B cell (primary cell): ENCODE results near the gene ELFN1. TPM values are rescaled to one million over a fixed set of nuclear protein-coding genes. Genes with fewer than 3 reads are reported as not detected.

ENCODE experiments used
- ATAC-seq: fragments of 200-7000 bp; cut with Tn5 transposase; one replicate; pipeline ENCODE4 v1.10.0; 2021; ENCODE audit warnings: low read depth, mild to moderate bottlenecking, moderate number of reproducible peaks, moderate library complexity
- CTCF ChIA-PET: fragments of 350-600 bp; sonication (Branson Sonifier 250); formaldehyde crosslinking; loops from one replicate; lab custom pipeline; 2021; ENCODE audit warnings: antibody characterized with exemption, inconsistent platforms; lab: Charles Lee
- POLR2A ChIA-PET: fragments of 350-600 bp; sonication (Branson Sonifier 250); formaldehyde crosslinking; loops from one replicate; lab custom pipeline; 2021; ENCODE audit warnings: antibody characterized with exemption; lab: Charles Lee
- DNase-seq: peaks from one replicate; pipeline ENCODE4 v3.0.0; 2013
- H2AFZ ChIP-seq: 2 replicates; pipeline ENCODE4 v1.6.1; 2012; ENCODE audit warnings: mild to moderate bottlenecking, low read depth, low read length; ENCODE audit not compliant: insufficient read depth, poor library complexity, severe bottlenecking
- H3K27ac ChIP-seq, 2 donors: 1 replicate in 1 of 2; 2 replicates in 1 of 2; pipeline ENCODE4 v1.5.1; 2012 to 2013; ENCODE audit warnings: low read length in 2 of 2, mild to moderate bottlenecking in 2 of 2, moderate library complexity in 1 of 2
- H3K27me3 ChIP-seq, 4 experiments: fragments of 200-600 bp in 1 of 4; sonication (generic) in 1 of 4; replicated peaks in 1 of 4; 1 replicate in 2 of 4; 2 replicates in 2 of 4; pipeline versions ENCODE4 v1.6.1 to v1.7.0; 2013 to 2016; ENCODE audit warnings: low read length in 3 of 4, mild to moderate bottlenecking in 2 of 4, mixed read lengths in 1 of 4, moderate library complexity in 1 of 4; ENCODE audit not compliant: insufficient read depth in 4 of 4, control insufficient read depth in 3 of 4; ENCODE audit errors: control extremely low read depth in 1 of 4
- H3K36me3 ChIP-seq, 2 experiments: replicated peaks in 1 of 2; 1 replicate in 1 of 2; 2 replicates in 1 of 2; pipeline versions ENCODE4 v1.6.1 to v1.7.1; 2013; ENCODE audit warnings: low read length in 1 of 2; ENCODE audit not compliant: insufficient read depth in 2 of 2, control insufficient read depth in 1 of 2; ENCODE audit errors: control extremely low read depth in 1 of 2, extremely low read depth in 1 of 2
- H3K4me1 ChIP-seq, 2 donors: fragments of 200-600 bp in 1 of 2; sonication (generic) in 1 of 2; 1 replicate in 1 of 2; 2 replicates in 1 of 2; pipeline versions ENCODE4 v1.5.1 to v1.6.1; 2013 to 2017; ENCODE audit warnings: low read length in 2 of 2; ENCODE audit not compliant: control insufficient read depth in 2 of 2, insufficient read depth in 2 of 2
- H3K4me2 ChIP-seq: replicated peaks from 2 replicates; pipeline ENCODE3; 2012; ENCODE audit warnings: mild to moderate bottlenecking, low read depth, low read length; ENCODE audit not compliant: poor library complexity, severe bottlenecking
- H3K4me3 ChIP-seq, 5 experiments: fragments of 200-600 bp in 1 of 5; sonication (generic) in 1 of 5; 1 replicate in 3 of 5; 2 replicates in 2 of 5; pipeline versions ENCODE4 v1.5.1 to v1.7.0; 2011 to 2016; ENCODE audit warnings: low read length in 4 of 5, mild to moderate bottlenecking in 4 of 5, low read depth in 2 of 5, control low read depth in 1 of 5, moderate library complexity in 1 of 5; ENCODE audit not compliant: insufficient read depth in 1 of 5; ENCODE audit errors: control extremely low read depth in 1 of 5, extremely low read depth in 1 of 5
- H3K79me2 ChIP-seq: fragments of 200-600 bp; sonication (generic); one replicate; pipeline ENCODE4 v1.6.0; 2016; ENCODE audit warnings: low read length; ENCODE audit not compliant: control insufficient read depth, insufficient read depth
- H3K9ac ChIP-seq: fragments of 200-600 bp; sonication (generic); 2 replicates; pipeline ENCODE4 v1.6.1; 2017; ENCODE audit warnings: mild to moderate bottlenecking, low read length, moderate library complexity
- H3K9me3 ChIP-seq, 3 donors: one replicate each; pipeline versions ENCODE4 v1.6.1 to v1.7.1; 2013; ENCODE audit warnings: low read length in 2 of 3; ENCODE audit not compliant: control insufficient read depth in 2 of 3, insufficient read depth in 1 of 3; ENCODE audit errors: control extremely low read depth in 1 of 3
- H4K20me1 ChIP-seq: 2 replicates; pipeline ENCODE4 v1.6.0; 2012; ENCODE audit warnings: mild to moderate bottlenecking, low read length; ENCODE audit not compliant: insufficient read depth, control insufficient read depth, poor library complexity, severe bottlenecking
- H3K27ac Mint-ChIP-seq: one replicate; pipeline ENCODE4 v1.8.0; 2021; ENCODE audit warnings: mixed read lengths
- H3K27me3 Mint-ChIP-seq: one replicate; pipeline ENCODE4 v1.8.0; 2021; ENCODE audit warnings: mixed read lengths
- H3K4me1 Mint-ChIP-seq: one replicate; pipeline ENCODE4 v1.8.0; 2021; ENCODE audit warnings: mixed read lengths
- H3K4me3 Mint-ChIP-seq: one replicate; pipeline ENCODE4 v1.8.0; 2021; ENCODE audit warnings: mixed read lengths
- H3K9me3 Mint-ChIP-seq: one replicate; pipeline ENCODE4 v1.8.0; 2022; ENCODE audit warnings: mixed read lengths; ENCODE audit not compliant: insufficient read depth
- CTCF ChIP-seq: fragments of 200-600 bp; IDR thresholded peaks from one replicate; pipeline ENCODE4 v1.8.0; 2022; ENCODE audit warnings: antibody characterized with exemption, mild to moderate bottlenecking
- EZH2 ChIP-seq: IDR thresholded peaks from 2 replicates; pipeline ENCODE4 v1.6.1; 2012; ENCODE audit warnings: borderline replicate concordance, low read depth, mild to moderate bottlenecking, moderate library complexity, low read length; ENCODE audit not compliant: insufficient read depth, poor library complexity, severe bottlenecking
- WGBS: methylation state at CpG from one replicate; pipeline ENCODE4 v1.1.5; 2013; ENCODE audit warnings: missing lambda C conversion rate; ENCODE audit not compliant: insufficient coverage; 5-methylcytosine and 5-hydroxymethylcytosine counted together
- intact Hi-C: fragments of 100-400 bp; cut with micrococcal nuclease; formaldehyde crosslinking; loops from one replicate; pipeline ENCODE4 v1.10.0; 2022
- polyA plus RNA-seq: library from polyadenylated mRNA; depleted of rRNA; stranded (reverse); fragments of >200 nt; gene quantifications from 2 replicates; pipeline ENCODE4 v1.2.3, GENCODE V29; 2012
- total RNA-seq, 2 donors: library from RNA; stranded (reverse); fragments of 120-200 nt in 1 of 2; gene quantifications; 1 replicate in 1 of 2; 2 replicates in 1 of 2; pipeline versions ENCODE4 v1.2.3 to v1.2.4, GENCODE V29; 2013 to 2022

ELFN1 gene
- total and polyA plus RNA-seq, 2 donors (not counting 1 experiment from before 2014, with no cell fraction given), result 0.12 TPM; not detected in 1

- no peaks in the 10 kb centered on the region for H3K27me3 ChIP-seq
- H3K4me2 ChIP-seq, result no peak overlapping the region
- 75% methylated on average over 26 of the region's 32 CpGs for WGBS
- no peaks in the 10 kb centered on the region for H3K79me2 ChIP-seq
- intact Hi-C loops, result no loop called here
- CTCF ChIA-PET, result no interaction called here
- H2AFZ ChIP-seq, result no peak overlapping the region
- no peak overlapping the region for H3K27ac ChIP-seq
- Mint-ChIP-seq H3K27me3 (peaks cover 7% of the 10 kb centered on the region), H3K9me3 (no peaks in the 10 kb centered on the region), H3K4me3 (no peak overlapping the region), H3K27ac (no peak overlapping the region), H3K4me1 (peaks cover 6% of the 10 kb centered on the region)
- H3K9ac ChIP-seq, result no peak overlapping the region
- no peaks in the 10 kb centered on the region for H4K20me1 ChIP-seq
- H3K4me1 ChIP-seq, result peaks cover 6 to 7% of the 10 kb centered on the region in 2 donors
- no peak overlapping the region for H3K4me3 ChIP-seq
- DNase-seq (no peak), ATAC-seq (no peak)
- H3K9me3 ChIP-seq, result peaks cover 0 to 9% (median 0%) of the 10 kb centered on the region in 3 donors
- TF ChIP-seq EZH2 (no peak), CTCF (no peak)
- POLR2A ChIA-PET, result no interaction called here
- no peaks in the 10 kb centered on the region for H3K36me3 ChIP-seq
These were observed 78.2 kb downstream of the ELFN1 start for GRCh38 chr7:1748076-1748838.

GRCh38 chr7:1748839-1749173 is 78.7 kb downstream of the ELFN1 start:
- no peak for DNase-seq
- CTCF ChIA-PET, result no interaction called here

More at GRCh38 chr7:1748839-1749173, 78.7 kb downstream of the ELFN1 start:
- H3K79me2 ChIP-seq, result no peaks in the 10 kb centered on the region
- POLR2A ChIA-PET, result no interaction called here
- no peak overlapping the region for H3K4me2 ChIP-seq
- no peaks in the 10 kb centered on the region for H3K36me3 ChIP-seq
- peaks cover 10 to 13% of the 10 kb centered on the region in 2 donors for H3K4me1 ChIP-seq
- H3K27me3 ChIP-seq, result no peaks in the 10 kb centered on the region
- no peak overlapping the region for H3K9ac ChIP-seq
- intact Hi-C loops, result no loop called here
- Mint-ChIP-seq H3K9me3 (no peaks in the 10 kb centered on the region), H3K27ac (no peak overlapping the region), H3K27me3 (peaks cover 7% of the 10 kb centered on the region), H3K4me3 (no peak overlapping the region), H3K4me1 (peaks cover 10% of the 10 kb centered on the region)
- H3K9me3 ChIP-seq, result peaks cover 0 to 13% (median 0%) of the 10 kb centered on the region in 3 donors
- no peak overlapping the region for H3K27ac ChIP-seq
- H3K4me3 ChIP-seq, result no peak overlapping the region
- TF ChIP-seq EZH2 (no peak), CTCF (no peak)
- H4K20me1 ChIP-seq, result no peaks in the 10 kb centered on the region
- no peak overlapping the region for H2AFZ ChIP-seq
- WGBS, result 16% methylated on average over 7 of the region's 8 CpGs
- ATAC-seq, result no peak
